Stimulated activated CD8-positive, alpha-beta memory T cell treated with anti-CD3 and anti-CD28 coated beads, Interleukin-12 subunit alpha, Interleukin-12 subunit beta, amount 100 ng/mL, for 24 hours (primary cell): Measurements from ENCODE around the gene GLRA2.
"Not testable (repeated sequence)": the region's sequence is repeated elsewhere in the genome, so short reads cannot be mapped to it uniquely, and the experiment has no call there.

Experiments
- DNase-seq: peaks from one replicate; pipeline ENCODE4 v3.0.0-alpha.2; 2020; ENCODE audit errors: extremely low read depth

Gene GLRA2

DNA sequence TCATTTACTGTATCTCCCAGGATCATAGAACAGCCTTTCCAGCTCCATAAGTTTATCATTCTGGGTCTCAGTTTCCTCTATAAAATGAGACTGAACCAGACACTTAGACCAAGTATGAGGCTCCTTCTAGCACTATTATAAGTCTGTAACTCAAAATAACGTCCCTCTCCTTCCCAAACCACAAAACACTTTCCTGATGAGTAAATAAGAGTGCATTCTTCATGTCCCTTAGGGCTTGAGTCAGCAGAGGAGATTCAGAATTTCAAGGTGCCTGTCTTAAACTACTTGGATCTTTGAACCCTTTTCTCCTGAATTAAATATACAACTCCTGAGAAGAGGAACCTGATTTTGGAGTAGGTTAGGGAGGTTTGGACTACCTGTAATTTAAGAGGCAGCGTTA lies 62.6 kb downstream of the GLRA2 start:
- no peak for DNase-seq

GRCh38 chrX:14594521-14594920 lies 65.2 kb downstream of the GLRA2 start:
- no peak for DNase-seq

DNA sequence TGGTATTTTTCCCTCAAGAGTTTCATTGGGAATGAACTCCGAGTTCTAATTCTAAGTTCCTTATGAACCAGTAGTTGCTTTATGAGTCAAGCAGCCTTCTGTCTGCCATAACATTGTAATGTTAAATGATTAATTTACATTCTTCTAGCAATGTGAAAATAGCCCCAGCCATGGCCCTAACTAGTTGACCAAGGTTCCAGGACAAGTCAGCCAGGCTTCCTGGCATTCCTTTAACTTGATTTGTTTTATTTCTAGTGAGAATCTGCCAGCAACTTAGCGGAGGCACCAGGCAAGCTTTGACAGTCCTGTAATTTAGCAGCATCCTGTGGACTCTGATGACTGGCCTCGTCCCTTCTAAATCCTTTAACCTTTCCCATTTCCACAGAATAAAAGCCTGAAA lies 69.0 kb downstream of the GLRA2 start:
- no peak for DNase-seq

DNA sequence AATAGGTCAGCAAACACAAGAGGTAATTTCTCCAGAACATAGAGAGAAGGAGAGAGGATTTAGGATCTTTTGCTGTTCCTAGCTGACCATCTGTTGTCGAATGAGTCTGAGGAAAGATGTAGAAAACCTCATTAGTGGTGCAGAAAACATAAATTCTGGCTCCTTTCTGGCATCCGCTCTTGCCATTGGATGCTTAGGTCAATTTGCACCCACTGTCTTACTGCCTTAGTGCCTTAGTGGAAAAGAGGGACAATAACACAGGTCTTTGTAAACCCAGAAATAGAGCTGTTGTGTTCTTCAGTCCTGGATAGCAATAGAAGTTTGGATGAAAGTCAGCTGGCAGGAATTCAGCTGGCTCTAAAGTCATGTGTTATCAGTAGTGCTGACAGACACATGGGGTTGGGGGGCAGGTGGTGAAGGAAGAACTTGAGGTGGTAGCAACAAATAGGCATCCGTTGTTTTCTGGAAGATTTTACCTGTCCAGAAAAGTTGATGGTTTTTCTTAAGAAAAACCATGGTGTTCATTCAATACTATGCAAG lies 78.2 kb downstream of the GLRA2 start:
- DNase-seq, result no peak

GRCh38 chrX:14612450-14612849 lies 83.1 kb downstream of the GLRA2 start:
- not testable (repeated sequence) for DNase-seq

- no peak for DNase-seq
These were observed 87.0 kb downstream of the GLRA2 start for GRCh38 chrX:14616301-14616700.

- DNase-seq, result no peak
These were observed 87.5 kb downstream of the GLRA2 start for GRCh38 chrX:14616836-14617235.

- no peak for DNase-seq
These were observed 89.0 kb downstream of the GLRA2 start for GRCh38 chrX:14618177-14618965.

- DNase-seq, result no peak
These were observed 101.4 kb downstream of the GLRA2 start for GRCh38 chrX:14630733-14631132.

GRCh38 chrX:14641681-14642655 lies 112.6 kb downstream of the GLRA2 start:
- no peak for DNase-seq

DNA sequence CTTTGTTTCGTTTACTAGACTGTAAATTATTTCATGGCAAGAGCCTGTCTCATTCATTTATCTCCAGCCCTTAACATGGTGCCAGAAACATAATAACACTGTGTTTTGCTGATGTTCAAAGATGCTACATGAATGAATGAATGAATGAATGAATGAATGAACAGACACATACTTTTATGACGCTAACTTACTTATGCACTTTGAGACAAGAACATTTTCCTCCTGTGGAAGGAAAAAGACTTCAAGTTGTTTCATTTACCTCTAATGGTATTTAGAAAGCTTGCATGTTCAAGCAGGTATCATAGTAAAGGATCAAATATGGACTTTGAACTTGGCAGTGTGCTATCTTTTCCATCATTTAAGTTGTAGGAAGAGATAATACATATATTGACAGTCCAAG lies 131.6 kb downstream of the GLRA2 start:
- DNase-seq, result no peak

DNA sequence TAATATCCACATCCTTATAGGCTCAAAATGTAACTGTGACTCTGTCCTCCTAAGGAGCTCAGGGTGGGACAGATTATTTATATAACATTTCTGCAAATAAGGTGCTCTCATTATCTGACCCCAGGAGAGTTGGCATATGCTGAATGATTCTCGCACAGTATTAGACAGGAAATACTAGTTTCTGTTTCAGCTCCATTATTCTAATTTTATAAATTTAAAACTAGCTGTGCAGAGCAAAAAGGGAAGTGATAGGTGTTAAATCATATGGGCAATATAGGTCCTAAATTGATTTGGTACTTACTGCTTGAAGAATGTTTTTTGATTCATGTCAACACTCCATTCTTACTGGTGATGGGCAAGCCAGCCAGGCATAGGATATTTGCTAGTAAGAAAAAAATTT lies 141.5 kb downstream of the GLRA2 start:
- DNase-seq, result no peak

DNA sequence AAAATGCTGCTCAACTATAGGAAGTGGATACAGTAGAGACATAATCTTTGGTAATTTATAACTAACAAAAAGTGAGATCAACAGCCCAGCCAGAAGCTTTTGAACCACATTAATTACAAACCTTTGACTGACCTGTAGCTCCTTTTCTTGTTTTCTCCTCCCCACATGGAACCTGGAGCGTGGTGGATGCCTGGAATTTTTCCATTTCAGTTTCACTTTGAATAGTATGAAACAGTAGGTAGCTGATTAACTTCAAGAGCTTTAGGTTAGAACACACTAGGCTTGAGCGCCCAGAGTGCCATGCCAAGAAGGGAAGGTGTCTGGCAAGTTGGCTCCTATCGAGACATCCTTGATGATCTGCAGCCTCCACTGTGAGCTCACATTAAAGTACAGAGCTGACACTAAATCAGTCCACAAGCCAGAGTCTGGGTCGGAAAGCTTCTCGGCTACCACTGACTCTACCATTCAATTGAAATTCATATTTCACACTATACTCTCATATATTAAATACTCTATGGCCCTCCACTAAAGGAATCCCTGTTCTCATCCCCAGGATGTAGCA lies 143.4 kb downstream of the GLRA2 start:
- DNase-seq, result no peak

- no peak for DNase-seq
These were observed 143.9 kb downstream of the GLRA2 start for GRCh38 chrX:14673236-14673635.

DNA sequence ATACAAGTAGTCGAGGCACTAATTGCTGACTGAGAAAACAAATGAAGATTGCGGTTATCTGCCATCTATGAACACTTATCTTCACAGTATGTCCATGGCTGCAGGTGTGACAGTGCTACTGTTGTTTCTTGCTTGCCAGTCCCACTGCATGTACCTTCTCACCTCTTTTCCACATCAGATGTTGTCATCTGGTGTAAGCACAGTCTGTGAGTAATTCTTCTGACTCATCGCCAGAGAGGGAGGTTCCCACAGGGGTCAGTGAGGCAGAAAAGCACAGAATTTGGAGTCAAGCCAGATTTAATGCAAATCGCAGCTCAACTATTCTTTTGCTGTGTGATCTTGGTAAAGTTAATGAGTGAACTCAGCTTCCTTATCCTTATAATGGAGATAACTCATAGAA lies 144.4 kb downstream of the GLRA2 start:
- no peak for DNase-seq

GRCh38 chrX:14675500-14675899 lies 146.2 kb downstream of the GLRA2 start:
- DNase-seq, result no peak

GRCh38 chrX:14676431-14676830 lies 147.1 kb downstream of the GLRA2 start:
- no peak for DNase-seq

GRCh38 chrX:14688331-14688730 lies 159.0 kb downstream of the GLRA2 start:
- not testable (repeated sequence) for DNase-seq

DNA sequence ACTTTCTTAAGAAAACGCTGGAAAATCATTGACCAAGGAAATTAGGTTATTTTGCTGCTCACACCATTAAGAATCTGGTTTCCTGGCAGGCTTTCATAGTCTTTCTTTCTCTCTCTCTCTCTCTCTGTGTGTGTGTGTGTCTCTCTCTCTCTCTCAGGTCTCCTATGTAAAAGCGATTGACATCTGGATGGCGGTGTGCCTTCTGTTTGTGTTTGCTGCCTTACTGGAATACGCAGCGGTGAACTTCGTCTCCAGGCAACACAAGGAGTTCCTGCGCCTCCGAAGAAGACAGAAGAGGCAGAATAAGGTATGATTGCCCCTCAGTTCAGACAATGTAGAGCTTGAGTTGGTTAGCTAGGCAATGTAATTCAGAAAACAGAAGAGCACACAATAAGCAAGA lies 161.2 kb downstream of the GLRA2 start:
- no peak for DNase-seq

DNA sequence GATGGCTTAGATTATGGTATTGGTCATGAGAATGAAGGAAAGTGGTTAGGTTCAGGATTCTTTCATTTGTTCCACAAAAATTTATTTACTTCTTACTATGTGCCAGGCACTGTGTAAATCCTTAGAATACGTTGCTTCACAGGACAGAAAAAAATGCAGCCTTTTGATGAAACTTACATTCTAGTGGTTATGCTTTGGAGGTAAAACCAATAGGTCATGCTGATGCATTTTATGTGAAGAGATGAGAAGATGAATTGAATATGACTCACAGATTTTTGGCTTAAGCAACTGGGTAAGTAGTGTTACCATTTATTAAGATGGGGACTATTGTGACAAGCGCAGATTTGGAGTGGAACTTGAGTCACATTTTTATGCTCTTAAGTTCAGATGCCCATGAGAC lies 165.3 kb downstream of the GLRA2 start:
- no peak for DNase-seq

- no peak for DNase-seq
These were observed 168.1 kb downstream of the GLRA2 start for GRCh38 chrX:14697451-14697850.

- DNase-seq, result no peak
These were observed 169.5 kb downstream of the GLRA2 start for GRCh38 chrX:14698790-14699189.
